GM12892 (cell line): ENCODE data around the gene KRTAP5-9.
"Not testable (repeated sequence)": the region's sequence is repeated elsewhere in the genome, so short reads cannot be mapped to it uniquely, and the experiment has no call there.

Experiments used
- DNase-seq: peaks from one replicate; pipeline ENCODE4 v3.0.0; 2011; ENCODE audit not compliant: insufficient read length
- FAIRE-seq: peaks from 2 replicates; lab custom pipeline; 2011; peaks lifted over from hg19 to GRCh38; lab: Jason Lieb, UNC
- POLR2A ChIP-seq: IDR thresholded peaks from 2 replicates; pipeline ENCODE4 v1.6.1; 2011; ENCODE audit warnings: low read depth, low read length, control low read depth
- POLR2AphosphoS5 ChIP-seq: IDR thresholded peaks from 2 replicates; pipeline ENCODE4 v1.6.1; 2011; ENCODE audit warnings: low read depth, low read length, control low read depth
- TAF1 ChIP-seq: IDR thresholded peaks from 2 replicates; pipeline ENCODE4 v1.6.1; 2011; ENCODE audit warnings: low read depth, mild to moderate bottlenecking, control low read depth, low read length, borderline replicate concordance

KRTAP5-9 gene

DNA sequence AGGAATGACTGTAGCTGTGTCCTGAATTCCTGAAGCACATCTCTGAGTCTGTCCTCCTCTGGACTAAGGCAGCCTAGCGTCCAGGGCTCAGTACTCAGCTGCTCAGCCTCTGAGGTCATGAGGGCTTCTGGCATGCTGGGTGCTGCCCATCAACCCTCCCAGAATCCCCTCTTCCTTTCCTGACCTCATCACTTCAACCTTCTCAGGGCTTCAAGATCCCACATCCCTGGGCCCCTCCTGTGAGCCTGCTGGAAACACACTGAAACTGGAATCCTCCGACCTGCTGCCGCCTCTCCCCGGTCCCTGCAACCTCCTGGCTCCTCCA, 9.6 kb upstream of the KRTAP5-9 start:
- TF ChIP-seq POLR2AphosphoS5 = no peak
- TF ChIP-seq TAF1 = no peak
- TF ChIP-seq POLR2A = no peak
- DNase-seq (no peak), FAIRE-seq (no peak)

GRCh38 chr11:71539017-71539416, 9.2 kb upstream of the KRTAP5-9 start:
- DNase-seq (no peak), FAIRE-seq (no peak)
- TF ChIP-seq TAF1 = no peak
- no peak for TF ChIP-seq POLR2AphosphoS5
- TF ChIP-seq POLR2A = no peak; the same call in 1 of the 2 replicates

DNA sequence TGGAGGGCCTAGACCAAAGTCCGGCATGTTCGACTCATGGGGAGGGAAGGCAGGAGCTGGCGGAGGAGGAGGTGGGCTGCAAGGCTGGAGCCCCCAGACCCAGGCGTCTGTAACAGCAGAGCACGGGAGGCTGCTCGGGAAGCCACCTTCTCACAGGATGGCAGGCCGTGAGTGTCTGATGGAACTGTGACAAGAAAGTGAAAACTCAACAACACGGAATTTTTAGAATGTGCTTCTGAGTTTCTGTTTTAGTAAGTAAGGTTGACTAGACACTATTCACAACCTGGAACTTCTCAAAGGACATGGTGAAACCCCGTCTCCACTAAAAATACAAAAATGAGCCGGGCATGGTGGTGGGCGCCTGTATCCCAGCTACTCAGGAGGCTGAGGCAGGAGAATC, 8.2 kb upstream of the KRTAP5-9 start:
- peak; percentile 20; the same call in 1 of the 2 replicates for TF ChIP-seq TAF1
- TF ChIP-seq POLR2A = peak; percentile 46; the same call in 1 of the 2 replicates
- FAIRE-seq = peak; percentile 67
- DNase-seq = not testable (repeated sequence)

GRCh38 chr11:71540521-71541304, 7.5 kb upstream of the KRTAP5-9 start:
- DNase-seq = not testable (repeated sequence)
- FAIRE-seq = peak; percentile 92

DNA sequence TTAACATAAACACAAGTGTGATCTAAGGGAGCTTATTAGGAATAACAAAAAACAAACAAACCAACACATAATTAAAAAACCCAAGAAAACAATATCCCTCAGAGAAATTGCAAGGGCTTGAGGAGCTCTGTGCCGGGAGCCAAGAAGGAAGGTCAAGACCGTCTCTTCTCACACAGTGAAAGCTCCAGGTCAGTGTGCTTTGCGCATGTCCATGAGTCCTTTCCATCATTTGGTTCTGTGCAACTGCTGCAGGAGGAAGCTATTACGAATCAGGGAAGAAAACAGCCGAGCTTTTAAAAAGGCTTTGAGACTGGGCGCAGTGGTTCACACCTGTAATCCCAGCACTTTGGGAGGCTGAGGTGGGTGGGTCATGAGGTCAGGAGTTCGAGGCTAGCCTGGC, 5.8 kb upstream of the KRTAP5-9 start:
- FAIRE-seq (no peak), DNase-seq (no peak)
- TF ChIP-seq POLR2A = no peak
- no peak for TF ChIP-seq POLR2AphosphoS5
- no peak for TF ChIP-seq TAF1

DNA sequence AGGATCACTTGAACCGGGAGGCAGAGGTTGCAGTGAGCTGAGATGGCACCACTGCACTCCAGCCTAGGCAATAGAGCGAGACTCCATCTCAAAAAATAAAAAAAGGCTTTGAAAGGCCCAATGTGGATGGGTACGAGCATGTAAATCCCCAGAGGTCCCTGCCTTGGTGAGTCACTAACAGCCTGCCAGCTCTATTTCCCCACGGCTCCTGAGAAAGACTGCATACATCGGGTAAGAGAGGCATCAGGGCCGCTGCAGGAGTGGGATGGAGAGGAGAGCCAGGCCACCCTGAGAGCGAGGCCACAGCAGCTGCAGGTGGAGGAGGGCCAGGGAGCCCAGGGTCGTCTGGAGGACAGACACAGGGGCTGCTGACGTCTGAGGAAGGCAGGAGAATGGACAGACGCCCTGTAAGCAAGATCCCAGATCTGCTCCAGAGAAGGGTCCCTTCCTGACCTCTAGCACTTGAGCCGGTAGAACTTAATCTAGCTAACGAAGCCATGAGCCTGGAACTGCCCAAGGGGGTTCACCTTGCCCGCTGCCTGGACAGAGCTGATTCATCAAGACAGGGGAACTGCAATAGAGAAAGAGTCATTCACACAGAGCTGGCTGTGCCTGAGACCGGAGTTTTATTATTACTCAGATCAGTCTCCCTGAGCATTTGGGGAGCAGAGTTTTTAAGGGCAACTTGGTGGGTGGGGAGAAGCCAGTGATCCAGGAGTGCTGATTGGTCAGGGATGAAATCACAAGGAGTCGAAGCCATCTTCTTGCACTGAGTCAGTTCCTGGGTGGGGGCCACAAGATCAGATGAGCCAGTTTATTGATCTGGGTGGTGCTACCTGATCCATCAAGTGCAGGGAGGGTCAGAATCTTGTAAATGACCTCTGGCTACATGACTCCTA, 5.1 kb upstream of the KRTAP5-9 start:
- no peak for TF ChIP-seq TAF1
- no peak for TF ChIP-seq POLR2AphosphoS5
- TF ChIP-seq POLR2A = no peak
- DNase-seq (no peak), FAIRE-seq (peak; percentile 88)

- TF ChIP-seq POLR2A = no peak
- no peak for TF ChIP-seq TAF1
- TF ChIP-seq POLR2AphosphoS5 = no peak
- DNase-seq (no peak), FAIRE-seq (peak; percentile 51)
Measured at GRCh38 chr11:71543866-71544265, 4.4 kb upstream of the KRTAP5-9 start.

DNA sequence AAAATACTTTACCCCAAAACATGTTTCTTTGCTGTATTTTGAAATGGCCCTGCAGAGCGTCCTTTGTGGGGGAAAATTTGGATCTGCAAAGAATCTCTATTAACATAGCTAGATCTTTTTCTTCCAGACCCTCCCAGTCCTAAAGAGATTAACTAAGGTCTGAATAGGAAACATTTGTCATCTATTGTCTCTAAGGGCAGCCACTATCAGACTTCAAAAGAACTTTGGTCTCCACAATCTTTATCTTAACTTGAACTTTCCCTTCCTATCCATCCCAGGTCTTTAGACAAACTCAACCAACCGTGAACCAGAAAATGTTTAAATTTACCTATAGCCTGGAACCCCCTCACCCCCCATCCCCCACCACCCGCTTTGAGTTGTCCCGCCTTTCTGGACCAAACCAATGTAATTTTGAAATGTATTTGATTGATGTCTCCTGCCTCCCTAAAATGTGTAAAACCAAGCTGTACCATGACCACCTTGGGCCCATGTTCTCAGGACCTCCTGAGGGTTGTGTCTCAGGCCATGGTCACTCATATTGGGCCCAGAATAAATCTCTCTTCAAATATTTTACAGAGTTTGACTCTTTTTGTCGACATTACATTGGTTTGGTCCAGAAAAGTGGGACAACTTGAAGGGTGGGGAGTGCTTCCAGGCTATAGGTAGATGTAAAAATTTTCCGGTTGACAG, 3.5 kb upstream of the KRTAP5-9 start:
- DNase-seq (no peak), FAIRE-seq (no peak)
- TF ChIP-seq POLR2AphosphoS5 (no peak), TAF1 (no peak), POLR2A (no peak)

- DNase-seq = no peak
- TF ChIP-seq POLR2A (no peak), POLR2AphosphoS5 (no peak), TAF1 (no peak)
- no peak for FAIRE-seq
Measured at GRCh38 chr11:71545405-71545966, 2.7 kb upstream of the KRTAP5-9 start.

- DNase-seq = no peak
- peak; percentile 56 for FAIRE-seq
- TF ChIP-seq POLR2A (no peak), POLR2AphosphoS5 (no peak), TAF1 (no peak)
Measured at GRCh38 chr11:71548716-71549151, 514 bp downstream of the KRTAP5-9 start.

DNA sequence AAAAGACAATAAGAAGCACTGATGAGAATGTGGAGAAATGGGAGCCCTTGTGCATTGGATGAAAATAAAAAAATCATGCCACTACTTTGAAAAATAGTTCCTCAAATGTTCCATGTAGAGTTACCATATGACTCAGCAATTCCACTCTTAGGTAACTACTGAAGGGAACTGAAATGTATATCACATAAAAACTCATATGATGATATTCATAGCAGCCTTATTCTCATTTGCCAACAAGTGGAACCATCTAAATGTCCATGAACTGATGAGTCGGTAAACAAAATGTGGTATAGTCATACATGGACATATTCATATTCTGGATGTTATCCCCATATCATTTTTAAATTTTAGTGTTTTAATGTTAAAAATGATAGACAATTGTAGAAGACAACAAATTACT, 3.5 kb downstream of the KRTAP5-9 start:
- FAIRE-seq (no peak), DNase-seq (no peak)
- TF ChIP-seq POLR2AphosphoS5 (no peak), POLR2A (no peak), TAF1 (no peak)

GRCh38 chr11:71554996-71555395, 6.8 kb downstream of the KRTAP5-9 start:
- FAIRE-seq (no peak), DNase-seq (no peak)
- TF ChIP-seq POLR2A = no peak
- TF ChIP-seq POLR2AphosphoS5 = no peak
- TF ChIP-seq TAF1 = no peak
